HG02943 (cell line): ENCODE data around the gene STOML3.

Experiments
- ATAC-seq: cut with Tn5 transposase; IDR thresholded peaks from one replicate; pipeline ENCODE4 v1.9.1; 2021; ENCODE audit warnings: mild to moderate bottlenecking, low read depth, moderate library complexity; ENCODE audit not compliant: unreplicated experiment

Gene STOML3

DNA sequence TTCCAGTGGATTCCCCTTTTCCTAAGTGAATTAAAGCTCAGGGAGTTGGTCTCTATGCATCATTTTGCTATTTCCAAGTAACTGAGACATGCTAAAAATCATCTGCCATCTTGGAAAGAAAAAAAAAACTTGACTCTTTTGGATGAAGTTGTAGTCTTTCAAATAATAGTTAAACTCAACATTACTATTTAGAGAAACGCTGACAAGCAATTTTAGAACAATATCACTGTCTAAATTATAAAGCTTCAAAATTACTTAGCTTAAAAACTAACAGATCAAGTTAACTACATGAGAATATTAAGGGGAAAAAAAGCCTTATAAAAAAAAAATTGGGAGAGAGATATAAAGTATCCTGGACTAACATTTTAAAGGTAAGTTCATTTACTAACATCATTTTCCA lies 68.5 kb downstream of the STOML3 start:
- no peak for ATAC-seq

DNA sequence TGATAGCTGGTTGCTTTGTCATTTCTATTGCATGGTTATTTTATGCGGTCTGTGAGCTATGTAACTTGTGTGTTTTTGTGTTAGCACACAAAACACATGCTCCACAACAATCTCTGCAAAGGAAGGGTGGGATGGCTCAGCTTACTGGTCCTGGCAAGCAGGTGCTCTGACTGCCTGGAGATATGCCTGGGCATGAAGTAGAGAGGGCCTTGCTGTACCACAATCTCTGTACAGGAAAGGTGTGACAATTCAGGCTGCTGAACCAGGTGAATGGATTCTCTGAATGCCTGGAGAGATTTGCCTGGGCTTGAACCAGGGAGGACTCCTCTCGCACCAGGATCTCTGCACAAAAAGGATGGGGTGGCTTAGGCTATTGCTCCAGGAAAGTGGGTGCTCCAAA lies 69.5 kb downstream of the STOML3 start:
- no peak for ATAC-seq
